SKM-1 treated with dmso at 0.1 percent for 144 hours (cell line): Measurements from ENCODE around the gene TCTN1.
A peak's percentile ranks its signal among the peaks of the same experiment; 100 is the strongest.
"Not testable (repeated sequence)": the region's sequence is repeated elsewhere in the genome, so short reads cannot be mapped to it uniquely, and the experiment has no call there.

Source experiments
- DNase-seq: peaks from one replicate; lab custom pipeline; 2025; ENCODE audit not compliant: unreplicated experiment; lab: John Stamatoyannopoulos, UW

The TCTN1 gene

DNA sequence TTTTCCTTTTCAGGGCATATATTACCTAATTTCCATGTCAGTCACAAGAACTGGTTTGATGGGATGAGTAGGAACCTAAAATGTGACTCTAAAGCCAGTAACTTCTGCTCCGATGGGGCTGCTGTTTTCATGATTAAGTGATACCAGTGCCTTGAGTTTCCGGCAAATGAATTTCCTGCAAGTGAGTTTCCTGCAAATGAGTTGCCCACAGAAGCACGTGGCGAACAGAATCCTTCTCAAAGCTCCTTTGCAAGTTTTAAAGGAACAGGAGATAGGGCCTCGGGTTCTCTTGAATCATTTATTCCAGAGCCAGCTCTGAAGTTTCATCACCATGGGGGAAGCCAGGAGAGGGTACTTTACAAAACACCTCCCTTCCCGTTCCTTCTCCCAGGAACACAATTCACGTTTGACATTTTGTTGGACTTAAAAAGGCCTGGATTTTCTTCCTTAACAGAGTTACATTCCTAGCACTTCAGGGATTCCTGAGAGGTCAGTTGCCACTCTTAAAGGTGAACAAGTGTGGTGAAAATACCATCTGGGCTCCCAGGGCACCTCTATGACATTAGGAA is 28.6 kb upstream of the TCTN1 start:
- no peak for DNase-seq

DNA sequence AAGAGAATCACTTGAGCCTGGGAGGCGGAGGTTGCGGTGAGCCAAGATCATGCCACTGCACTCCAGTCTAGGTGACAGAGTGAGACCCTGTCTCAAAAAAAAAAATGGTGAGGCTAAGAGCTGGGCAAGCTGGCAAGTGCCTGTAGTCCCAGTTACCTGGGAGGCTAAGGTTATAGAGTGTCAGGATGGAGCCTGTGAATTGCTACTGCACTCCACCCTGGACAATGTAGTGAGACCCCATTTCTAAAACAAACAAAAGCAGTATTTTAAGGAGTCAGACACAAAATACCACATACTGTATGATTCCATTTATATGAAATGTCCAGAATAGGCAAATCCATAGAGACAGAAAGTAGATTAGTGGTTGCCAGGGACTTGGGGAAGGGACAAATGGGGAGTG is 26.8 kb upstream of the TCTN1 start:
- not testable (repeated sequence) for DNase-seq

DNA sequence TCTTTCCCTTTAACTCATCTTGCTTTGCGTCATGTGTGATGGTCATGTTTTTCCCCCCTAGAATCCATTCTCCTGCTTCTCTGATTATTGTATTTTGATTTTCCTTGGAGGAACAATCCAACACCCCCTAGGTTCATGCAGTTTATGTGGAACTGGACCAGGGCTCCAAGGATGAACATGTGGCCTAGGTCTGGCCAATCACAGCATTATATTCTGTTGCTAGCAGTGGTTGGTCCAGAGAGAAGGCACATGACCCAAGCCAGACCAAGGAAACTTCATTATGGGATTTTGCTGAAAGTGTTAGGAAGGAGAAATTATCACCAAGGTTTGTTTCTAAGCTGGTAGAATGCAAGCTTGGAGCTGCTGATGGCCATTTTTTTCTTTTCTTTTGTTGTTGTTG is 23.9 kb upstream of the TCTN1 start:
- DNase-seq: no peak

DNA sequence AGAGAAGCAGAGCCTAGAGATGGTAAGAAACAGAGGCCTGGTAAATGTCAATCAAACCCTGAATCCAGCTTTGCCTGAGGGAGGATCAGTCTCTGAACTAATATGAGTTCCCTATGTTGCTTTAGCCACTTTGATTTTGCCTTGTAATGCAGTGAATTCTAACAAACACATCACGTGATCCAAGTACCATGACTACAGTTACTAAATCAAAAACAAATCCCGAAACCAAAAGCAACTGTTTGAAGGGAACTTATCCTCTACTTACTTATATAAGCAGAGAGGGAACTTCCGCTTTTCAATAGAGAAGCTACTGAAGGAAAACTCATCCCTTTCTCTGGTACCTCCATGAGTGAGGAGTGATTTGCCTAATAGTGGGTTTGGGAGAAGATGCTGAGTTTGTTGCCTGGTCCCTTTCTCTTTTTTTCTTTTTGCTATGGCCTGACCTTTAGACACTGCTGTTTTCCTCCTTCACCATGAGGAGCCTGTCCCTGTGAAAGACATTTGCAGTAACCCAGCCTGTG is 23.1 kb upstream of the TCTN1 start:
- DNase-seq: peak; percentile 62

DNA sequence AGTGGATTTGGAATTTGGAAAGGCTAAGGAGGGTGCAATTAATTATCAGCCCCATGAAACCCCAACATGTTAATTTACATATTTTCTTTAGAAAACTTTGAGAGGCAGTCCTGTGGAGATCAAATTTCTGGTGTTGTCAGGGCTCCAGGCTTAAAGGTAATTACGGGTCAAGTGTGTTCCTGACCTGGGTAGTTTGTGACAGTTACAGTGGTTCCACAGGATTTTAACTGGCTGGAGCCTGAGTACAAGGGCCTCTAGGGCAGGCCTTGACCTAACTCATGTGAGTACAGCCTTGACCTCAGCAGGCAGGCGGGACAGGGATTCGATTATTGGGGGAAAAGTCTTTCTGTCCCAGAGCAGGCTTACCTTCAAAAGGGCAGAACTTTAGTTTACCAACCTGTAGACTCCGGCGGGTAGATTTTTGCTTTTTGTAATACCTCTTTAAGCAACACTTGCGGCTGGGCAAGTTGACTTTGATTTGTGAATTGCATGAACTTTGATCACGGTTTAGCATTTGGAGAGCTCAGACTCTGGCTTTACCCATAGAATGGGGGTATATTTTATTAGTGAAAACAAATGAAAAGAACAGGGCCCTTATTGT is 22.4 kb upstream of the TCTN1 start:
- no peak for DNase-seq

DNA sequence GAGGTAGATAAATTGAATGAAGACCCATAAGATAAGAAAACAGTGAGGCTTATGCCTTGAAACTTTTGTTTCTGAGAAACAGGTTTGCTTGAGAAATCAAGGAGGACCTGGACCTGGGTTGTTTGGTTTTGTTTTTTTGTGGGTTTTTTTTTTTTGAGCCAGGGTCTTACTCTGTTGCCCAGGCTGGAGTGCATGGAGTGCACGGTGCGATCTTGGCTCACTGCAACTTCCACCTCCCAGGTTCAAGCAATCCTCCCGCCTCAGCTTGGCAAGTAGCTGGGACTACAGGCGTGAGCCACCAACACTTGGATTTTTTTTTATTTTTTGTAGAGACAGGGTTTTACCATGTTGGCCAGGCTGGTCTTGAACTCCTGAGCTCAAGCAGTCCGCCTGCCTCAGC is 21.9 kb upstream of the TCTN1 start:
- DNase-seq: no peak

DNA sequence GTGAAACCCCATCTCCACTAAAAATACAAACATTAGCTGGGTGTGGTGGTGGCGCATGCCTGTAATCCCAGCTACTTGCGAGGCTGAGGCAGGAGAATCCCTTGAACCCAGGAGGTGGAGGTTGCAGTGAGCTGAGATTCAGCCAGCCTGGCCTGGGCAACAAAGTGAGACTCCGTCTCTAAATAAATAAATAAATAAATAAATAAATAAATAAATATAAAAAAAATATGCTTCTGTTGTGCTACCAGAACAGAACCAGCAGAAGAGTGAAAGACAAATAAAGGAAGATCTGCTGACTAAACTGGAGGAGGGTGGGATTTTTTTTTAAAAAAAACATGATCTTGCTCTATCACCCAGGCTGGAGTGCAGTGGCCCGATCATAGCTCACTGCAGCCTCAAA is 21.0 kb upstream of the TCTN1 start:
- not testable (repeated sequence) for DNase-seq

DNA sequence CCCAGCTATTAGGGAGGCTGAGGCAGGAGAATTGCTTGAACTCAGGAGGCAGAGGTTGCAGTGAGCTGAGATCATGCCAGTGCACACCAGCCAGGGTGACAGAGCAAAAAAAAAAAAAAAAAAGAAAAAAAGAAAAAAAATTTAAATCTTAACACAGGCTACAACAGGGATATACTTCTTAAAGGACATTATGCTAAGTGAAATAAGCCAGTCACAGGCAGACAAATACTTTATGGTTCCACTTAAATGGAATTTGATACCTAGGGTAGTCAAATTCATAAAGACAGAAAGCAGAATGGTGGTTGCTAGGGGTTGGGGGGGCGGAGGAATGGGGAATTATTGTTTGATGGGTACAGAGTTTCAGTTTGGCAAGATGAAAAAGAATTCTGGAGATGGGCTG is 16.0 kb upstream of the TCTN1 start:
- no peak for DNase-seq

DNA sequence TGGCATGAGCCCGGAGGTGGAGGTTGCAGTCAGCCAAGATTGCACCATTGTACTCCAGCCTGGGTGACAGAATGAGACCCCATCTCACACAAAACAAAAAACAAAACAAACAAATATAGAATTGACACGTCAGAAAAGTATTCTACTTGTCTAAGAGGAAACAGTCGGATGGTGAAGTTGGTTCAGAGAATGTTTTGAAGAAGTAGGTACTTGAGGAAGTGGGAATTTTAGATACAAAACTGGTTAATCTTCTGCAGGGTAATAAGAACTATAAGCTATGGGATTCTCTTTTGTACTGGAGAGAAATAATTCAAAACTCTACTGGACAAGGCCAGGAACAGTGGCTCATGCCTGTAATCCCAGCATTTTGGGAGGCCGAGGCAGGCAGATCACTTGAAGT is 14.6 kb upstream of the TCTN1 start:
- no peak for DNase-seq

DNA sequence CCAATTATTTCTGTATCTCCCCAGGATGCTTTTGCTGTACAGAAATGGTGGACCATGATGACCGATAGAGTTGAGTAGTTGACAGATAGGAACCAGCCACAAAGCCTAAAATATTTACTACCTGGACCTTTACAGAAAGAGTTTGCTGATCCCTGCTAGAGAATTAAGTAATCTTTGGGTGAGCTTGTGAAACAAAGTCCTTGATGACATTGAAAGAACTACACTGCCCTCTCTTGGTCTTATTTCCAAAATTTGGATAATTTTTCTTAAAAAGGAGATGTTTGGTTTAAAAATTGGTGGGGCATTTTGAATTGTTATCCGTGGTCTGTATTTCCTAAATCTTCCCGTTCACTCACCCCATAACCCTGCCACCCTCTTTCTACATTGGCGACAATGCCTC is 13.7 kb upstream of the TCTN1 start:
- peak; percentile 49 for DNase-seq

DNA sequence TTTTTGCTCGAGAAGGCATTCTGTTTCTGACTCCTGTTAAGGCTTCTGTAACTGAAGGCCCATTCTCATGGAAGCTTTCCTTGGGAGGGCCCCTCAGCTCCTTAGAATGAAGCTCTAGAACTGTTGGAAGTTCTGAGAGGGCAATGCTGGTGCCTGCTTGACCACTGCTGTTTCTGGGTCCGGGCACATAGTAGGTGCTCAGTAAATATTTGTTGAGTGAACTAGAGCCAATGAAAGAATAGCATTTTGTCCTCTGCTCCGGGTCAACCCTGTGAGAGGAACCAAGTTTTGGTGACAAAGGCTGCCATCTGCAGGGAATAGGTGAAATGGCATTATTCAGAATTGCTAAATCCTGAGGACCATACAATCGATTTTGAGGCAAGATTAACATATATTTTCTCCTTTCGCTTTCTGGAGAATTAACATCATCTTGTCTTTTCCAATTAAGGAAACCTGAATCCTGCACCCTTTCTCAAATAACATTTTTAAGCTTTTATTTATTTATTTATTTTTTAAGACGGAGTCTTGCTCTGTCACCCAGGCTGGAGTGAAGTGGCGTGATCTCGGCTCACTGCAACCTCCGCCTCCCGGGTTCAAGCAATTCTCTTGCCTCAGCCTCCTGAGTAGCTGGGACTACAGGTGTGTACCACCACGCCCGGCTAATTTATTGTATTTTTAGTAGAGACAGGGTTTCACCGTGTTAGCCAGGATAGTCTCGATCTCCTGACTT is 11.7 kb upstream of the TCTN1 start:
- peak; percentile 51 for DNase-seq

DNA sequence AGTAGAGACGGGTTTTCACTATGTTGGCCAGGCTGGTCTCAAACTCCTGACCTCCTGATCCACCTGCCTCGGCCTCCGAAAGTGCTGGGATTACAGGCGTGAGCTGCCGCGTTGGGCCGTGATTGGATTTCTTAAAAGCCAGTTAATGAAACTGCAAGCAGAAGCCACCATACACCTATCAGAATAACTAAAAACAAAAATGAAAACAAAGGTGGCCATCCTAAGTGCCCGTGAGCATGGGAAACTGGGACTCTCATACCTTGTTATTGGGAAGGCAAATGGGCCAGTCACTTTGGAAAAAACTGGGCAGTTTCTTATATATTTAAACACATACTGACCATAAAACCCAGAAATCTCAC is 7.7 kb upstream of the TCTN1 start:
- no peak for DNase-seq

DNA sequence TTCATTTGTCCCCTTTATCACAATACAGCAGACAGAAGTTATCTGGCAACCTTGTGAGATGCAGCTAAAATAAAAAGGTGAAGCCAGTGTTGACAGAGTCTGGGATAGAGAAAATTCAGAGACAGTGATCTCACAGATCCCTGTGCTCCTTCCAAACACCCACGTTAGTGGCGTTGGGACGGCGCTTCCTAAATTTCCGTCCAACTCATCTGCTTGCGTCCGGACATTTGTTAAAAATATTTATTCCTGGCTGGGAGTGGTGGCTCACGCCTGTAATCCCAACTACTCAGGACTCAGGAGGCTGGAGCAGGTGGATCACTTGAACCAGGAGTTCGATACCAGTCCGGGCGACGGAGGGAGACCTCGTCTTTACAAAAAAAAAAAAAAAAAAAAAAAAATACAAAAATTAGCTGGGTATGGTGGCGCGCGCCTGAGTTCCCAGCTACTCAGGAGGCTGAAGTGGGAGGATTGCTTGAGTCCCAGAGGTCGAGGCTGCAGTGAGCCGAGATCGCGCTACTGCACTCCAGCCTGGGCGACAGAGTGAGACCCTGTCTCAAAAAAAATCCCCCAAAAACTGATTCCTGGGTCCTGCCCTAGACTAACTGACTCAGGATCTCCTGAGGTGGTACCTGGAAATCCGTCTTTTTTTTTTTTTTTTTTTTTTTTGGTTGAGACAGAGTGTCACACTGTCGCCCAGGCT is 708 bp upstream of the TCTN1 start:
- no peak for DNase-seq

DNA sequence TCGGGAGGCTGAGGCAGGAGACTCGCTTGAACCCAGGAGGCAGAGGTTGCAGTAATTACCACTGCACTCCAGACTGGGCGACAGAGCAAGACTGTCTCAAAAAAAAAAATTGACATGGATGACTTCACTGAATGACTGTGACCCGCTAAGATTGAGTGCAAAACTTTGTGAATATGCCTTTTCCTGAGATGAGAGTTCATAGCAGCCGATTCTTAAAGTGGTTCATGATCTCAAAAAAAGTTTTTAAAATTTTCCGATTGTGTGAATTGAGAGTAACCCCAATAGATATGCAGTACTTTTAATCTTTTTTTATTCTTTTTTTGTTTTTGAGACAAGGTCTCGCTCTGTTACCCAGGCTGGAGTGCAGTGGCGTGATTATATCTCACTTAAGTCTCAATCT is 1.2 kb downstream of the TCTN1 start:
- no peak for DNase-seq

DNA sequence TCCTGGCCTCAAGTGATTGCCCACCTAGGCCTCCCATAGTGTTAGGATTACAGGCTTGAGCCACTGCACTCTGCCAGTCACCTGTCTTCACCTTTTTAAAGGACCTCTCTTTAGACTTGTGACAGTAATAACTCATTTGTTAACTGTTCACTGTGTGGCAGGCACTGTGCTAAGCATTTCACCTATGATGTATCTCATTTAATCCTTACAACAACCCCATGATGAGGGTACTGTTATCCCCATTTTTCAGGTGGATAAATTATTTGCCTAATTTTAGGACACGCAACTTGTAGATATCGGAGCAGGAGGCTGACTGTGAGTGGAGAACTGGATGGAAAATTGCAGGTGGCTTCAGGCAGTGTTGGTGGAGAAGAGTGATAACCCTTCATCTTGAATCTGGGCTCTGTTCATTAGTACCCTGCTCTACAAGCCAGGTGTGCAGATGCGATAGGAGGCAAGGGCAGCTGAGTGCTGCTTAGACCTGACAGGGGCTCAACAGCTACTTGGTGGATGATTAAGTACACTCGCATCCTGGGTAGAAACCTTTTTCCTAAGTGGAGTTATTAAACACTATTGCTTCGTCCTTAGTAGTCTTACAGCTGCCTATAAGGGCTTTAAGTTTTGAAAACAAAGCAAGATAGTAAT is 2.7 kb downstream of the TCTN1 start:
- DNase-seq: no peak

DNA sequence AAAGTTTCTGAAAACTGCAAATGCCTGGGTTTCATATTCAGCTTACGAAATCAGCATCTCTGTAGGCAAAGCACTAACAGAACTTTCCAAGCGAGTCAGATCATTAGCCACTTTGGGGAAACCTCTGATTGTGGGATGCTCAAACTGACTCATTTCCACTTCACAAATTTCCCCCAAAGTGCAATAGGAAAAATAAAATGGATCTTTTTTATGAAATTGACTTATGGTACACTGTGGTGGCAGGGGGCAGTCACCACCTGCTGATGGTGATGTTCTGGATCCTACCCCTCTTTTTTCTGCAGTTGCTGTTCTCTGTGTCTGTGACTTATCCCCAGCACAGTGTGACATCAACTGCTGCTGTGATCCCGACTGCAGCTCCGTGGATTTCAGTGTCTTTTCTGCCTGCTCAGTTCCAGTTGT is 5.6 kb downstream of the TCTN1 start:
- DNase-seq: no peak

DNA sequence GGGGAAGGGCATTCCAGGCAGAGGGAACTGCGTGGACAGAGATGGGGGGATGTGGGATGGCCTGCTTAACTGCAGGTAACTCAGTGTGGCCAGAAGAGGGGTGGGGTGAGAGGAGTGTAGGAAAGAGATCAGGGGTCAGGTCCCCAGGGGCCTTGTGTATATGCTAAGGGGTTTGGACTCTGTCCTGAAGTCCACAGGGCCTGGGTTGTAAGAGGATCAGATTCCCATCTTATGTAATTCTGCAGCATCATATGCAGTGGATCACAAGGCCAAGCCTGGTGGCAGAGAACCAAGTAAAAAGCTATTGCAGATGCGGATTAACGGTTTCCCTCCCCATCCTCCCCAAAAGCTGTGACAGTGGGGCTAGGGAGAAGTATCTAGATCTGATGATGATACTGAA is 8.7 kb downstream of the TCTN1 start:
- no peak for DNase-seq

DNA sequence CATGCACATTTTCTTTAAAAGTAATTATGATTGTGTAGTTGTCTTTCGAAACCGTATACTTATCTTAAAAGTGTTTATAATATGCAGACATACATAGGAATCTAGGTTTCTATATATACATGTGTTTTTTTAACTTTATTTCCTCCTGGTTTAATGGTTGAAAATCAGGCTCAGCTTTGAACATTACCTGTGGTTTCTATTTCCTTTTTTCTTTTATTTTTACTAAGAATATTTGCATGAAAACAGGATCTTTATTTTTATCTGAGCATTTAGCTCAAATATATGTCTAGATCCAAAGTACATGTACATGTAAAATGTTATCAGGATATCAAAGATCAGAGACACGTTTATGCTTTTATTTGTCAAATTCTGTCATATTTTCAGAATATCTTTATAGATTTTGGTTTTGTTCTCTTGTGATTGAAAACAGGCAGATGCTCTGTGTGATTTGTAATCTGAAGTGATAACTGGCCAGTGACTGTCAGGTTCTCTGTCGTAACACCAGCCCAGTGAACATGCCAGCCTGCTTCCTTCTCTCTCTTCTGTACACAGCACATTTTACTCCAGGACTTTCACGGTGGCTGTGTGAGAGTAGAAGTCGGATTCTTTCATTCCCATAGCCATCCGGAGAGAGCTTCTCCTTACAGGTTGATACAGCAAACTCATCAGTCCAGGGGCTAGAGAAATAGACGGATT is 13.7 kb downstream of the TCTN1 start:
- DNase-seq: no peak

DNA sequence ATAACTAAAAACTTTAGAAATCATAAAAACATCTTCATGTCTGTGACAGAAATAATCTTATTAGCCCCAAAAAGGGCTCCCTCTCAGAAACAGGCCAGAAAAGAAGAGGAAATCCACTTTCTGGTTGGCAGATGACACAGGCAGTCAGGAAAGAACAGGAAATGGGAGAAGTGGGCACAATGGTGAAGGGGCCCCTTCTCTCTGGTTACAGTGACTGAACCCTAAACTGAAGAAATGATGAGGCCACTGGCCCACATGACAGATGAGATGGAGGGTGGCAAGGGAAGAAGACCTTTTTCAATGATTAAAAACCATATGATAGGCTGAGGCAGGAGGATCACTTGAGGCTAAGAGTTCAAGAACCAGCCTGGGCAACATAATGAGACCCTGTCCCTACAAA is 21.1 kb downstream of the TCTN1 start:
- DNase-seq: no peak

DNA sequence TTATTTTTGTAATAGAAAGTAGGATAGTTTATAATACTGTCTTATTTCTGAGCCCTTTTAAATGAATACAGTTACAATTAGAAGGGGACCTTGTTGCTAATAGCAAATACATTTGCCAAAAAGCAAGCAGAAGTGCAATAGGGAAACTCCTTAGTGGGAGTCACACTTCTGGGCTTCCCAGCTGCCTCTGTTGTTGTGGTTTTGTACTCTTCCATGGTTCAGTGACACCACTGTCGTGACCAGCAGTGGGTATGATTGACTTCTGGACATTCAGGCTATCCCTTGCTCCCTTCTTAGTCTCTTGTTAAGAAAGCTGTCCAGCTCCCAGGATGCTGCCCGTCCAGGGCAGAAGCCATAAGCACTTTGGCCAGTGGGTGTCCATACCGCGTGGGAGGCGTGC is 22.6 kb downstream of the TCTN1 start:
- DNase-seq: no peak

DNA sequence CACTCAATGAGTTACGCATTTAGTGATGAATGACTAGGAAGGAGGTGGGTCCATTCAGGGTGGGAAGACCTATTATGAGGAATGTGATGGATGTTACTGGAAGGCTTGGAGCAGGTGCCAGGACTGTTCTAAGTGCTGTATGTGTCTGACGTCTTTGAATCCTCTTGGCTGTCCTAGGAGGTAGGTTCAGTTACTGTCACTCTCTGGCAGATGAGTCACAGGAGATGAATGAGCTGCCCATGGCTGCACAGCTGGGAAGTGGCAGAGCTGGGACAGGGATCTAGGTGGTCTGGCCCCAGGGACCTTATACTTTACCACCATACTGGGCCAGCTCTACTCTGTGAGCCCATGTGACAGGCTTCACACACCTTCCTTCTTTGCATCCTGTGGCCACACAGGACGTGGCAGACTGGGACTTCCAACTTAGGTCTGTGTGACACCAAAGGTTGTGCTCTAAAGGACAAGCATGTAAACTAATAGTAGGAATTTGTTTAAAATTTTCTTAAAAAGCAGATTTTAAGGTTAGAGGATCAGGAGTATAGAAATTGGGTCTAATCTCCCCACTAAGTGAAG is 24.0 kb downstream of the TCTN1 start:
- DNase-seq: no peak
